H4 (cell line): ENCODE measurements around the gene TRPC4. TPM values are rescaled to one million over a fixed set of nuclear protein-coding genes. Genes with fewer than 3 reads are reported as not detected.
A peak's percentile ranks its signal among the peaks of the same experiment; 100 is the strongest.

Source experiments
- DNase-seq: peaks from one replicate; pipeline ENCODE4 v3.0.0-alpha.2; 2015; ENCODE audit warnings: low spot score
- total RNA-seq: library from RNA; depleted of rRNA; stranded (reverse); fragments of >200 nt; shearing (Covaris generic); gene quantifications from 2 replicates; pipeline ENCODE4 v1.2.3, GENCODE V29; 2014

TRPC4 gene
- total RNA-seq, 1 experiment from 2014 or later = 1.3 TPM

DNA sequence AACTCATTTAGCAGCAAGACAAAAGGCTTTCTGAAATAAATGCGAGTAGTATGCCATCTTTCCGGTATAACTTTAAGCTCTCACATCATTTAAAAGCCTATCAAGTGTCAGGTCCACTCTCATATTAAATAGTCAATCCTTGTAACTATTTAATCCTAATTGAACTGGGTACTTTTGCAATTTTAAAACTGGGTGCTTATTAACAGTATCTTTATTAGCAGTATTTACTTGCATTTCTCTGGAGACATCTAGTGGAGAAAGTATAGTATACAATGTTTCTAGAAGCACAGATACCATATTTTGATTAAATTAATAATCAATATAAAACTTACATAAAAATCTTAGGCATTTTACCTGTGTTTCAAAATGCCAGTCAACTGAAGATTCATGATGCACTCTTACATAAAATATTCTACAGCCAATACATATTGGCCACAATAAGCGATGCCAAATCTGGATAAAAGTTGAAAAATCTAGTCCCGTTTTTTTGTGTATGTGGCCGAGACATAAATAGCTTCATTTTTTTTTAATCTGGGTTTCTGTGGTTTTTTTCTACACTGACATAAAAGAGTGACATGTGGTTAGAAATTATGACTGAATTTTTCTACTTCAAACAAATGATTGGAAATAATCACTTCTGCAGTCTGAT, 266.7 kb downstream of the TRPC4 start:
- peak; percentile 10 for DNase-seq

DNA sequence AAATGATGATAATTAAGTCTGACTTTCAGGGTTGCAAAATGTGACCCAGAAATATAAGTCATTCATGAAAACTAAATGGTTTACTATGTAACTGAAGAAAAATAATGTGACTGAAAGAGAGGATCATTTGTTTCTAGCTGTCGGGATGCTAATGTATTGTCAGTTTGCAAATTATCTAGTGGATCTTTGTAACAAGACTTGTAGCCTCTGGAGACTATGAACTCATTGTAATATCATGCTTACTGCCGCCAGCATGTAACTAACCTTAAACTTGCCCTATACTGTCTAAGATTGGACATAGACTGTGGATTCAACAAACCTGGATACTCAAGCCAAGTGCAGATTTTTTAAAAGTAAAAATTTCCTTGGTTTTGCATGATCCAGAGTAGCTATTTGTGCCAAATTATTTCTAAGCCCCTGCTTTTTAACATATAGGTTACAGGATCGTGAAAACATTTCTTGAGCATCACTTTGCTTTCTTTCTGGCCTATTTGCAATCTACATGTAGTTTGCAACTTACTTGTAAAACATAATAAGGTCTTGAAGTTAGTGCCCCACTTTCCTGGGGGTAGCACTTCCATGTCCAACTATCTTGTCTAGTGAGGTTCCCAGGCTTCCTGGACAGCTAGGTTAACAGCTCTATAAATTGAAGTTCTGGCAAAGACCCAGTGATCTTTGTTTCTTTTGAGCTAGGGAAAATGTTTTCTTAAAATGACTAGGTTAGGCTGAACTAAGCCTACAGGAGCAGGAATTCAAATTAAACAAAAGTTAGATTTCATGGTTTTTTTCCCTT, 267.7 kb downstream of the TRPC4 start:
- no peak for DNase-seq

DNA sequence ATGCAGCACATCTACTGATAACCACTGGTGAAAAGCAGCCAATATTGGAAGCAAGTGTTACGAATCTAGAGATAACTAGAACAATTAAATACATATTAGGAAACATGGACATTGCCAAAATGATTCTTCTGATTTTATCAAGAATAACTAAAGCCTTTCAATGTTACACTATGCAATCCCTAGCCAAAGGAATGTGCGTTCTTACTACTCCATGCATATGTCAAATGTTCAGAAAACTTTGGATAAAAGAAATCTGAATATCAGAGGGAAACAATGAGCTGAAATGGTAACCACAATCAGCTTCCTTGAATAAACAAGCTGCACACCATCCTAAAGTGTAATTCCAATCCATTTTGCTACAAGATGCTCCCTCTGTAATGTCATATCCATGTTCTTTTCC, 270.1 kb downstream of the TRPC4 start:
- DNase-seq = no peak

DNA sequence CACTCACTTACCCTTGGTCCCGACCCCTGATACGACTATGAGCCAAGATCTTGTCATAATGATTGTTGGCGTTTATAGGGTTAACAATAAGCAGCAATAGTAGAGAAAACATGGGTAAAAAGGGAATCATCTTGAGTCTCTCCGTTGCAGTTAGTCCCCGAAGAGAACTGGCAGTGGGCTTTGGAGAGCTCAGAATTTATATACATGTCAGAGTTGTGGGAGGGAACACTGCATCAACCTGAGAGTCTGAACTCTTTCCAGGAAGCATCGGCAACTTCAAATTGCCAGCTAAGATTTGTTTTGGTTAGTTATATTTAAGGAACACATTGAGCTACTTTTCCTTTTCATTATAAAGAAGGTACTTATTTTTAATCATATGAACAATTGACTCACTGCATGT, 271.0 kb downstream of the TRPC4 start, which contains the start of gene POSTN:
Gene POSTN (minus strand): TSS at position 172 of the 400 bp plus-strand sequence. CDS start 42 bp downstream, at position 130.
- no peak for DNase-seq

DNA sequence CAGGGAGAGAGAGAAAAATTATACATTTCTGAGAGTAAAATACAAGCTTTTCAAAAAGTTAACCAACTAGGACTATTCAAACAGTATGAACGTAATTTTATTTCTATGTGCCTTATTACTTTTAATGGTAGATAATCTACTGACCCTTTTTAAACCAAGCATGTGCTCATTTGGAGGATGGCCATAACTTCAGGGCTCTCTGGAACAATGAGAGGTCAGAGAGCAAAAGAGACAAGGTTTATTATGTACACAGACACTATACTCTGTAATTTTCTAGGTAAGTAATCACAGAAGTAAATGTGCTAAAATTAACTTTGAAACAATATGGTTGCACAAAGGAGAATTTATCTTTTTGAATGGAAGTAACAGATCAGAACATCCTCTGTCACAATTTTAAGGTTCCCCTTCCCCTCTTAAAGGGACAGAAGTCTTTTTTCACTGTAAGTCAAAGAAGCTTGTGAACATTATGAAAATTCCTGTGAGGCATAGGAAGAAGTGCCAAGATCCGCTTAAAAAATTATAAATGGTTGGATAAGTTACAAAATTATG, 272.0 kb downstream of the TRPC4 start:
- no peak for DNase-seq

DNA sequence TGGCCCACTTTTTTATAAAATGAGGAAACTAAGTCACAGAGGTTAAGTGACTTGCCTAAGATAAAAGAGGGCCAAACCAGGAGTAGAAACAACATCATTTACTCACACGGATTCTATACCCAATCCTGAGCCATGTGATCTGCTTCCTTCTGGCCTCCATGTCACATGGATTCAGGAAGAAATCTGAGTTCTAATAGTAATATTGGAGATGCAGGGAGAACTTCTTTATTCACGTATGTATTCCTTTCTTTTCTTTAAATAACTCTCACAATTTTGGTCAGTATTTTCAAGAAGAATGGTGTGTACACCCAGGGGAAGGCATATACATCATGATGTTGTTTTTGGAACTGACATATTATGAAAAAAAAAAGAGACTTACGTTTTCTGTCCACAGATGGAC, 272.8 kb downstream of the TRPC4 start:
- no peak for DNase-seq

DNA sequence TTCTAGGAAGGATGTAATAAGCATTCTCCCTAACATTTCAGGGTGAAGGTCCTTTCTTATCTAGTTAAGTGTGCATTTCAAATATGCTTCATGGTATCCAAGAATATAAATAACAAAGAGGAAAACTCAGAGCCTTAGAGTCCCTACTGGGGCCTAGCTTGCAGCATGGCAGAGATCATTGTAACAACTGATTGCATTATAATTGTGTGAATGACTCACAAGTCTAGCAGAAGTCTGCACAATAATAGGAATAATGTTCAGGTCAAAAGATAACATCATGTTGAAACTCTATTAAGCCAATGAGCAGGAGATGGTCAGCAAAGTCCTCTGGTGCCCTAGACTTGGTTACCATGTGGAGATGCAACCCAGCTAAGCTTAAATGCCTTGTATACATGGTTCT, 274.4 kb downstream of the TRPC4 start:
- no peak for DNase-seq

DNA sequence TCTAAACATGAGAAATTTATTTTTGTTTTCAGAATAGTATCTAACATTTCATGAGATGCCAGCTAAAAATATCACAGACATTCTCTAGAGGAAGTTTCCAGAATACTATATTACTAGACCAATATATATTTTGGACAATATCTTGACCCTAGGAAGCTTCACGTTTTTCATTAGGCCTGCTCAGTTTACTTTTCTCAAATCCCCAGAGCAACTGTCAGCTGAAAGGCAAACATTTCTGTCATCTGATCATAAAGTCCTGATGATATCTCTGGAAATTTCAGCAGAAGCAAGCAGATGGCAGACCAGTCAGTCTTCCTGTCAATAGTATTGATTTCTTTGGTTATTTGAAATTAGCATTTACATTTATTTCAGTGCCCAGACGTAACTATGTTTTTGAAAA, 275.0 kb downstream of the TRPC4 start:
- no peak for DNase-seq

DNA sequence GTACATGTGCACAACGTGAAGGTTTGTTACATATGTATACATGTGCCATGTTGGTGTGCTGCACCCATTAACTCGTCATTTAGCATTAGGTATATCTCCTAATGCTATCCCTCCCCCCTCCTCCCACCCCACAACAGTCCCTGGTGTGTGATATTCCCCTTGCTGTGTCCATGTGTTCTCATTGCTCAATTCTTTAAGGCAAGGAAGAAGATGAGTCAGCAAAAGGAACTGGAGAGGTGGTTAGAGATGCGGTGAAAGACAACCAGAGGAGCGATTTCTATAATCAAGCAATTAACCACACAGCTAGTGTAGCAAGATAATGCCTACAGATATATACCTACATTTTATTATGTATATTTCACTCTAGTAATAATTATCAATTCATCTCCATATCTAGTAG, 280.2 kb downstream of the TRPC4 start:
- peak; percentile 11 for DNase-seq

DNA sequence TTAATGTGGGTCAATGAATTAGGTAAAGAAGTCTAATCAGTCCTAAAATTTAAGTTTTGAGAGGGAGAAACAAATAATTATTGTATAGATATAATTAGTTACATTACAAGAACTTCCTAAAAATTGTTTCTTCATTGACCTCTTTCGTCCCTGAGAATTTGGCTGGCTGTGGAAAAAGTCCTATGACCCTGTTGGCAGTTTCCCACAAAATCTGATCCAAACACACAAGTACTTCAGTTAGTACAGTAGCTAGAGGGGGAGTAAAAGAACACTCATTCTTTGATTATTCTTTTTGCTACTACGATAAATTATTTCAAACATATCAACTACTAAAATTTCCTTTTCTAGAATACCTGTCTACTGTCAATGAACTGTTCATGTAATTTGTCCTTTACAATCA, 282.3 kb downstream of the TRPC4 start:
- no peak for DNase-seq
